ENCODE results near the gene CXADR. TPM values are rescaled to one million over a fixed set of nuclear protein-coding genes. Genes with fewer than 3 reads are reported as not detected.
"Not testable (repeated sequence)": the region's sequence is repeated elsewhere in the genome, so short reads cannot be mapped to it uniquely, and the experiment has no call there.

Gene CXADR
- total and polyA plus RNA-seq, 7 donors: 1.5 to 14.5 (median 2.5) TPM

DNA sequence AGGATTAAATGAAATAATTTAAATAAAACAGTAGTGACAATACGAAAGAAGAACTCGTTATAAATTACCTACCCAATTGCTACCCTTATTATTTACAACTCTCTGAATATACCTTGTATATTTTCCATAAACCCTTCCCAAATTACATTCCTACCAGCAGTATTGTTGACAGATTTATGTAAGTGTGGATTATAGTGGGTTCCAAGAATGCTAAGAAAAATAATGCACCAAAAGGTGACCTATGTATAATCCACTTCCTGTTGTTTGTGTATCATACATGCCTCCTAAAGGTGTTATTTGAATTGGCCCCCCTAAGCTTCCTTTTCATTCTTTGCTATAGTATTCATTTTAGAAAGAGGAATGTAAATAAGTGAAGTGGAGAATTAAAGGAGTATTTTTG is 33.2 kb upstream of the CXADR start:
- Histone ChIP-seq H3K27ac (no peak overlapping the region), H3K4me3 (no peak overlapping the region), H3K9me3 (no peaks in the 10 kb centered on the region), H3K27me3 (no peaks in the 10 kb centered on the region), H3K4me1 (no peaks in the 10 kb centered on the region), H3K36me3 (no peaks in the 10 kb centered on the region)
- intact Hi-C loops (cut with DNase I): no loop called here
- TF ChIP-seq POLR2A (IDR thresholded peaks at IDR 0.05): no peak
- TF ChIP-seq EP300 (IDR thresholded peaks at IDR 0.05): no peak
- TF ChIP-seq, protein P1, sequence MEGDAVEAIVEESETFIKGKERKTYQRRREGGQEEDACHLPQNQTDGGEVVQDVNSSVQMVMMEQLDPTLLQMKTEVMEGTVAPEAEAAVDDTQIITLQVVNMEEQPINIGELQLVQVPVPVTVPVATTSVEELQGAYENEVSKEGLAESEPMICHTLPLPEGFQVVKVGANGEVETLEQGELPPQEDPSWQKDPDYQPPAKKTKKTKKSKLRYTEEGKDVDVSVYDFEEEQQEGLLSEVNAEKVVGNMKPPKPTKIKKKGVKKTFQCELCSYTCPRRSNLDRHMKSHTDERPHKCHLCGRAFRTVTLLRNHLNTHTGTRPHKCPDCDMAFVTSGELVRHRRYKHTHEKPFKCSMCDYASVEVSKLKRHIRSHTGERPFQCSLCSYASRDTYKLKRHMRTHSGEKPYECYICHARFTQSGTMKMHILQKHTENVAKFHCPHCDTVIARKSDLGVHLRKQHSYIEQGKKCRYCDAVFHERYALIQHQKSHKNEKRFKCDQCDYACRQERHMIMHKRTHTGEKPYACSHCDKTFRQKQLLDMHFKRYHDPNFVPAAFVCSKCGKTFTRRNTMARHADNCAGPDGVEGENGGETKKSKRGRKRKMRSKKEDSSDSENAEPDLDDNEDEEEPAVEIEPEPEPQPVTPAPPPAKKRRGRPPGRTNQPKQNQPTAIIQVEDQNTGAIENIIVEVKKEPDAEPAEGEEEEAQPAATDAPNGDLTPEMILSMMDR (IDR thresholded peaks at IDR 0.05): no peak
- TF ChIP-seq POLR2AphosphoS5 (IDR thresholded peaks at IDR 0.05): no peak
- DNase-seq: no peak
- WGBS, 2 donors: 95% methylated on average over 2 of the region's 2 CpGs

DNA sequence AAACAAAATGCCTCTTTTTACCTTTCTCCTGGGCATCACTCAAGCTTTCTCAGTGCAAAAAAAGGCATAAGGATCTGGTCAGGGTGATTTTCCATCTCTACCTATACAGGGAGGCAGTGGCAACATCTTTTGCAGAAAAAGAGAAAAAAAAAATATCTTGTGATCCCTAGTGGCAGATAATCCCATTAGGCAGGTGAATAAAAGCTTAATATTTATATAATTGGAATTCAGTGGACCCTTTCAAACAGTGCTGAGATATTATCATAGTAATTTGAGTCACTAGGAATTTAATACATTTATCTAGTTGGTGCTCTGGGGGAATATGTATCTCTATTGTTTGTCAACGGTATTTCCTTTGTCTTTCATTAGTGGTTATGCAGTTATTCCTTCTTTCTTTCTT is 29.9 kb upstream of the CXADR start:
- intact Hi-C loops (cut with DNase I): no loop called here
- TF ChIP-seq POLR2A (IDR thresholded peaks at IDR 0.05) (no peak), EP300 (IDR thresholded peaks at IDR 0.05) (no peak), POLR2AphosphoS5 (IDR thresholded peaks at IDR 0.05) (no peak)
- TF ChIP-seq, protein P1 (IDR thresholded peaks at IDR 0.05): no peak

DNA sequence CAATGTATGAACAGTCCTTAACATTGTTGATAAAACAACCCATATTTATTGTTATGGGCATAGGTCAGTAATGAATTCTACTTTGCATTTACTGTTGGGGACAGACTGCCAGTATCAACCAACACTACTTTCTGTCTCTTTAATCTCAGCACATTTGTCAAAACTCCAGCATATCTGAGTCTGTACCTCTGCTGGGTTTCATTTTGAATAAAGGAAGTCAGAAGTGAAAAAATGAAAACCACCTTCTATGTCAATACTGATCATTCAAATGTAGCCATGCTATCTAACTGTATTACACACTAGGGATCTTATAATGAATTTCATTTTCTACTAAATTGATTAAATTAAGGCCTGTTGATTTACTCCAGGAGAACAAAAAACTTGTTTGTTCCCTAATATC is 24.2 kb upstream of the CXADR start:
- Histone ChIP-seq H3K27me3 (no peaks in the 10 kb centered on the region), H3K27ac (no peak overlapping the region), H3K36me3 (no peaks in the 10 kb centered on the region), H3K9me3 (no peaks in the 10 kb centered on the region), H3K4me1 (no peaks in the 10 kb centered on the region), H3K4me3 (no peak overlapping the region)
- intact Hi-C loops (cut with DNase I): no loop called here
- DNase-seq: no peak
- TF ChIP-seq EP300 (IDR thresholded peaks at IDR 0.05): no peak
- TF ChIP-seq POLR2A (IDR thresholded peaks at IDR 0.05): no peak
- TF ChIP-seq, protein P1 (IDR thresholded peaks at IDR 0.05): no peak
- no peak for TF ChIP-seq POLR2AphosphoS5 (IDR thresholded peaks at IDR 0.05)

More for the DNA sequence above, 29.9 kb upstream of the CXADR start:
- Histone ChIP-seq H3K4me1 (no peaks in the 10 kb centered on the region), H3K27ac (no peak overlapping the region), H3K27me3 (no peaks in the 10 kb centered on the region), H3K36me3 (no peaks in the 10 kb centered on the region), H3K9me3 (no peaks in the 10 kb centered on the region), H3K4me3 (no peak overlapping the region)
- 68 to 85% methylated on average over 1 of the region's 1 CpG for WGBS, 2 donors
- DNase-seq: no peak

DNA sequence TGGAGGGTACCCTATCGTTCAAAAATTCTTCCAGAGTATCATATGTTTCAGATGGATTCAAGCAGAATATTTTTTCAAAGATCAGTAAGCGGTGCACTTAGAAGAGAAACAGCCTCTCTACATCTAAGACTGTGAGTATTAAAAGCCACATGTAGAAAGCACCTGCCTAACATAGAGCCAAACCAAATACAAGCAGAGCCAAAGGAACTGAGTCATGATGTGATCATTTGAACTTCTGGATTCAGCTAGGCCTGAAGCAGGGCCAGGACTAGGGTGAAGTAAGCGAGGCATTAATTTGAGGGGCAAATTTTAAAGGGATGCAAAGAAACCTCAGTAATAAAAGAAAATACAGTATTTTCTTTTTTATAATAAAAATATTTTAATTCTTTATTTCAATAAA is 23.3 kb upstream of the CXADR start:
- H3K4me3 ChIP-seq; H3K27ac ChIP-seq; DNase-seq; H3K4me1 ChIP-seq; H3K27me3 ChIP-seq; H3K9me3 ChIP-seq; intact Hi-C loops (cut with DNase I); H3K36me3 ChIP-seq: not testable (repeated sequence)
- WGBS, 2 donors: 50 to 74% methylated on average over 3 of the region's 3 CpGs

DNA sequence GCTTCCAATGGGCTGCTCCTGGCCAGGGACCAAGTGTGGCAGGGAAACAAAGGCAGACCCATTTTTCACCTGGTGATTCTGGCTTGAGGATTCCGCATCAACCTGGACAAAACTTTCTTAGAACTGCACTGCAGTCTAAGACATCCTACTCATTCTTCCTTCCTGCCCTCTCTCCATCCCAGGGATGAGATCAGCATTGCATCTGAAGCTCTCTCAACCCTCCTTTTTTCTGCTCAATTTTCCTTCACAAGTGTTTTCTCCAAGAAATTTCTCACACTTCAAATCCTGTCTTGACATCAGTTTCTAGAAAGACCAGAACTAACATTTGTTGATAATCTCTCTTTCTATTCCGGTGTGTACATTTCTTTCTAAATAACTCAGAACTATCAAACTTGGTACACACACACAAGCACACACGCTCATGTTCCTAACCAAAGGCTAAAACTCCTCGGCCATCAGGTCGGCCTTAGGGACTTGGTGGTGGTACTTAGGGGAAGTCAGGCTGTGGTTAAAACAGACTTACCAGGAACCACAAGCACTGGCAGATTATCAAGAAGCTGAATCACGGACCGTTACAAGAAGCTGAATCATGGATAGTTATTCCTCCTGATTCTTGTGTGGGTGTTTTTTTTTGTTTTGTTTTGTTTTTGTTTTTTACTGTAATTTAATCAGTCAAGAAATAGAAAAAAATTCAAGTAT is 21.0 kb upstream of the CXADR start:
- Histone ChIP-seq H3K9me3 (no peaks in the 10 kb centered on the region), H3K36me3 (no peaks in the 10 kb centered on the region), H3K4me3 (no peak overlapping the region), H3K27me3 (no peaks in the 10 kb centered on the region), H3K4me1 (no peaks in the 10 kb centered on the region), H3K27ac (no peak overlapping the region)
- WGBS, 2 donors: 48 to 73% methylated on average over 7 of the region's 7 CpGs
- DNase-seq: no peak
- TF ChIP-seq EP300 (IDR thresholded peaks at IDR 0.05): no peak
- TF ChIP-seq, protein P1 (IDR thresholded peaks at IDR 0.05): no peak
- no peak for TF ChIP-seq POLR2A (IDR thresholded peaks at IDR 0.05)
- TF ChIP-seq POLR2AphosphoS5 (IDR thresholded peaks at IDR 0.05): peak in 1 of 4 donors; percentile 16
- intact Hi-C loops (cut with DNase I): no loop called here

Measured in sigmoid colon (tissue), 7 donors.